ENCODE results near the gene LENG8. TPM values are rescaled to one million over a fixed set of nuclear protein-coding genes. Genes with fewer than 3 reads are reported as not detected.
A peak's percentile ranks its signal among the peaks of the same experiment; 100 is the strongest.

LENG8 gene
- total RNA-seq, 1 donor from 2014 or later: 36.6 TPM

- H3K27ac Mint-ChIP-seq: peak overlapping the region; percentile 19
- no peaks in the 10 kb centered on the region for H3K9me3 Mint-ChIP-seq
- Histone ChIP-seq H4K20me1 (ENCODE audit: low read depth) (no peaks in the 10 kb centered on the region), H3K4me3 (no peak overlapping the region), H3K9ac (no peak overlapping the region), H3K79me2 (ENCODE audit: low read depth) (no peaks in the 10 kb centered on the region), H3K36me3 (no peaks in the 10 kb centered on the region), H3K4me1 (peaks cover 3% of the 10 kb centered on the region), H3K9me3 (ENCODE audit: low read depth) (no peaks in the 10 kb centered on the region), H3K27me3 (peaks cover 17% of the 10 kb centered on the region), H2AFZ (replicated peaks) (no peak overlapping the region), H3F3A (ENCODE audit: low read depth) (no peaks in the 10 kb centered on the region), H3K27ac (no peak overlapping the region), H3K4me2 (no peak overlapping the region)
- peaks cover 18% of the 10 kb centered on the region for H3K27me3 Mint-ChIP-seq (ENCODE audit: insufficient read depth, low read depth)
- peak; percentile 6 for TF ChIP-seq CTCF (IDR thresholded peaks at IDR 0.05)
- TF ChIP-seq EZH2phosphoT487 (IDR thresholded peaks at IDR 0.05): no peak
- DNase-seq (ENCODE audit: low spot score): no peak
- no peaks in the 10 kb centered on the region for H3K36me3 Mint-ChIP-seq
- H3K4me1 Mint-ChIP-seq: peaks cover 8% of the 10 kb centered on the region
- H3K4me3 Mint-ChIP-seq: peak overlapping the region; percentile 25
These were observed 28.7 kb downstream of the LENG8 start for GRCh38 chr19:54477650-54478049.

- no peaks in the 10 kb centered on the region for H3K36me3 Mint-ChIP-seq
These were observed 29.8 kb downstream of the LENG8 start for GRCh38 chr19:54478677-54479266.

GRCh38 chr19:54480051-54480450 lies 31.1 kb downstream of the LENG8 start:
- H3K79me2 ChIP-seq (ENCODE audit: low read depth): no peaks in the 10 kb centered on the region
- no peaks in the 10 kb centered on the region for H3K4me1 ChIP-seq
- H4K20me1 ChIP-seq (ENCODE audit: low read depth): no peaks in the 10 kb centered on the region
- no peaks in the 10 kb centered on the region for H3K36me3 Mint-ChIP-seq
- H3K4me1 Mint-ChIP-seq: peaks cover 4% of the 10 kb centered on the region
- H3K36me3 ChIP-seq: no peaks in the 10 kb centered on the region
- no peak overlapping the region for H3K27ac ChIP-seq
- H3K4me3 Mint-ChIP-seq: no peak overlapping the region
- no peak overlapping the region for H2AFZ ChIP-seq (replicated peaks)
- no peaks in the 10 kb centered on the region for H3K27me3 ChIP-seq
- no peak overlapping the region for H3K4me3 ChIP-seq
- no peaks in the 10 kb centered on the region for H3F3A ChIP-seq (ENCODE audit: low read depth)
- peaks cover 19% of the 10 kb centered on the region for H3K27me3 Mint-ChIP-seq (ENCODE audit: insufficient read depth, low read depth)
- no peak overlapping the region for H3K27ac Mint-ChIP-seq
- TF ChIP-seq EZH2phosphoT487 (IDR thresholded peaks at IDR 0.05) (no peak), CTCF (IDR thresholded peaks at IDR 0.05) (no peak), EZH2 (IDR thresholded peaks at IDR 0.05) (no peak)
- H3K4me2 ChIP-seq: no peak overlapping the region
- no peak for DNase-seq (ENCODE audit: low spot score)
- no peaks in the 10 kb centered on the region for H3K9me3 ChIP-seq (ENCODE audit: low read depth)
- no peaks in the 10 kb centered on the region for H3K9me3 Mint-ChIP-seq
- no peak overlapping the region for H3K9ac ChIP-seq

More at GRCh38 chr19:54478677-54479266, 29.8 kb downstream of the LENG8 start:
- no peak overlapping the region for H3K4me3 Mint-ChIP-seq
- H3K4me2 ChIP-seq: no peak overlapping the region
- H3K36me3 ChIP-seq: no peaks in the 10 kb centered on the region
- no peaks in the 10 kb centered on the region for H3K79me2 ChIP-seq (ENCODE audit: low read depth)
- H3K27me3 ChIP-seq: peaks cover 9% of the 10 kb centered on the region
- peaks cover 4% of the 10 kb centered on the region for H3K4me1 Mint-ChIP-seq
- no peaks in the 10 kb centered on the region for H3K9me3 Mint-ChIP-seq
- H3K27ac ChIP-seq: no peak overlapping the region
- H4K20me1 ChIP-seq (ENCODE audit: low read depth): no peaks in the 10 kb centered on the region
- no peaks in the 10 kb centered on the region for H3F3A ChIP-seq (ENCODE audit: low read depth)
- peaks cover 18% of the 10 kb centered on the region for H3K27me3 Mint-ChIP-seq (ENCODE audit: insufficient read depth, low read depth)
- H3K4me3 ChIP-seq: no peak overlapping the region
- TF ChIP-seq EZH2phosphoT487 (IDR thresholded peaks at IDR 0.05) (no peak), CTCF (IDR thresholded peaks at IDR 0.05) (peak; percentile 80)
- no peak overlapping the region for H3K9ac ChIP-seq
- no peak overlapping the region for H3K27ac Mint-ChIP-seq
- no peaks in the 10 kb centered on the region for H3K4me1 ChIP-seq
- H3K9me3 ChIP-seq (ENCODE audit: low read depth): no peaks in the 10 kb centered on the region
- H2AFZ ChIP-seq (replicated peaks): no peak overlapping the region
- DNase-seq (ENCODE audit: low spot score): peak; percentile 93
